Activated CD4-positive, alpha-beta T cell treated with anti-CD3 and anti-CD28 coated beads, Interleukin-2, amount 50 U/mL, for 4 hours (primary cell): Measurements from ENCODE around the gene DDX39A.
"Not testable (repeated sequence)": the region's sequence is repeated elsewhere in the genome, so short reads cannot be mapped to it uniquely, and the experiment has no call there.

Experiments used
- DNase-seq, 2 experiments: peaks; one replicate each; pipeline ENCODE4 v3.0.0-alpha.2; 2020

DDX39A gene

GRCh38 chr19:14383661-14384555 lies 35.2 kb downstream of the DDX39A start:
- DNase-seq: no peak

- DNase-seq: peak; percentile 54 to 55
Observed at GRCh38 chr19:14381689-14382474, 37.3 kb downstream of the DDX39A start.

DNA sequence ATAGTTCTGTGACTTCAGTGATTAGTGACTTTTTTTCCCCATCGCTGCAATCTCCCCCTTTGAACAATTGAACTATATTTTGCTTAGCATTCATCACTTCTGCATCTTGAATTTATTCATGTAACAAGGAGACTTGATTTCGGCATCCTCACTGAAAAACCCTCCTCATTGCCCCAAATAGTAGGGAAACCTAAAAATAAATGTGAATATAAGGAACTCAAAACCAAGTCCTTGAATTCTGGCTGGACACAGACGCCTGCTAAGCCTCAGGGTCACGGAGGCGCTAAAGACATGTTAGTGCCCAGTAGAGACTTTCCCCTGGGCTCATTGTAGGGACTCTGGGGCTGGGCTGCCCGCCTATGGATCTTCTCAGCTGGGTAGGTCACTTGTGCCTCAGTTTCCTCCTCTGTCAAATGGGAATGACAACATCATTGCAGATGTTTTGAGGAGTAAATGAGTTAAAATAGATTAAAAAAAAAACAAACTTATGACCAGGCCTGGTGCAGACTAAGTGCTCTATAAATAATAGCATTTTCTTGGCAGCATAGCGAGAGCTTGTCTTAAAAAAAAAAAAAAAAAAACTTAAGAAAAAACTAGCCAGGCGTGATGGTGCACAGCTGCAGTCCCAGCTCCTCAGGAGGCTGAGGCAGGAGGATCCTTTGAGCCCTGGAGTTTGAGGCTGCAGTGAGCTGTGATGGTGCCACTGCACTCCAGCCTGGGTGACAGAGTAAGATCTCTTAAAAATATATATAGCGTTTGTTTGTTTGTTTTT lies 39.7 kb downstream of the DDX39A start:
- DNase-seq: no peak

DNA sequence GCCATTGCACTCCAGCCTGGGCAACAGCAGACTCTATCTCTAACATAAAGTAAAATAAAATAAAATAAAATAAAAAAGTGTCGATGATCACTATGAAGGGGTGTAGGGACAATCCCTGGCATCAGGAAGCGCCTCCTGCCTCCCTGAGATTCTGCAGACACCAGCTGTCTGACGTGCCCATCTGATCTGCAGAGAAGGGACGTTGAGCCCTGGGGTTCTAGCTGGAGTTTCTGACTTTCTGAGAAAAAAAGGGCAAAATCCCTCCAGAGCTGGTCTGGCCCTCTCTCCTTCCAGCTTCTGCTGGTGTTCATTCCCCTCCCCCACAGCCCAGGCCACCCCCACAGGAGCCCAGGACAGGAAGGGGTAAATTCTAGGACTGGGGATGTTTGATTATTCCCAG lies 40.3 kb downstream of the DDX39A start:
- no peak for DNase-seq

DNA sequence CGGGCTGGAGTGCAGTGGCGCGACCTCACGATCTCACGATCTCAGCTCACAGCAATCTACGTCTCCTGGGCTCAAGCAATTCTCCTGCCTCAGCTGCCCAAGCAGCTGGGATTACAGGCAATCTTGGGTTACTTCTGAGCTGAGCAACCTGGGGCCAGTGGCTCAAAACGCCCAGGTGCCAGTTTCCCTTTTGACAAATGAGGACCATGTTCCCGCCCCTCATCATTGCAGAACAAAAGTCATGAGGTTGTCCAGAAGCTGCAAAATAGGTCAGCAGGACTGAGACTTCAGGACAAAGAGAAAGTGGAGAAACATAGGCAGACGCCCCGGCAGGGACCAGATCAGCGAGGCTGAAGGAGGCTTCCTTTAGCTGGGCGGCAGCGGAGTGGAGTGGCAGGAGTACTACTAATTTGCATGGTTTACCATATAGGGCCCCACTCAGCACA lies 41.2 kb downstream of the DDX39A start:
- DNase-seq: no peak

DNA sequence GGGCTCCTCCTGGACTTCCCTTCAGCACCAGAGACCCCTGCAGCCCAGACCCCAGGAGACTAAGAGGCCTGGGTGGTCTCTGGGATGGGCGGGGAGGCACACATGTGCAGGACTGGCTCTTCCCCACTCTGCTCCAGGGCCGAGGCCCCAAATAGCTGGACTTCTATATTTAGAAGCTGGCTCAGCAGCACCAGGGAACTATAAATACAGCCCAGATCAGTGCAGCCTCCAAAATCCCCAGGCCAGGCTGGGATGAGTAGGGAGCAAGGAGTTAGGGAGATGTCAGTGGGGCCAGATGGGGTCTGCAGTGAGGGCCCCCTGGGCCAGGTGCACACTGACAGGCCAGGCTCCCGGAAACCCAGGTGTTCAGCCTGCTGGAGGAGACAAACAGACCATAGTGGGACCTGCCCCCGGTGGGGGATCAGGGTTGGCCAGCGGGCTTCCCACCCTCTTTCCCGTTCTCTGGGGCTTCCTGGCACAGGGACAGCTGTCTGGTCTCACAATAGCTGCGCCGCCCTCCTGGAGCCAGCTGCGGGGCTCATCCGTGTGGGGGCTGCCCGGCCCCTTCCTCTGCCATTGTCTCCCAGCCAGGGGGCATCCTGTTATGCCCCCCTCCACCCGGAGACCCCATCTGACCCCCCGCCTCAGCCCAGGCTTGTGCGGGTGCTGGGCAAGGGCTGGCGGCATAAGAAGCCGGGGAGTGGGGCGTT lies 43.4 kb downstream of the DDX39A start:
- DNase-seq: no peak

DNA sequence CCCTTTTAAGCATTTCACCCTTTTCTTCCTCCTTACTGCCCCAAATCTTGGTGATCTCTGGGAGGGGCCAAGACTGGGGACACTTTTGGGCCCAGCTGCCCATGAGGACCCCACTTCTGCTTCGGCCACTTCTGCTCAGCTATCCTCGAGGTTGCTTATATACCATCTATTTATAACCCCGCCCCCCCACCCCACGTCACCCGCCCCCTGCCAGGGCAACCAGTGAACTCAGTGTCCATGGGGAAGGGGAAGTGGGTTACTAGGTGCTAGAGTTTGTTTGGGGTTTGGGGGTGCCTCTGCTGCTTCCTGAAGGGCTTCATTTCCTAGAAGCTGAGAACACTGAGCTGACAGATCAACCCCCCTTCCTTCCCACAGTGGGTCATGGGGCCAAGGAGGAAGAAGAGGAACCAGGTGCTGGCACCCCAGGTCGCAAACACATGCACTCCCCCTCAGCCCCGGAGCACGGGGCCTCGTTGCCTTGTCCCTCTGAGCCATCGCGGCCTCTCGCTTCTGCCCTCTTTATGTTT lies 44.0 kb downstream of the DDX39A start:
- peak in 1 of 2 experiments; percentile 46 for DNase-seq

- not testable (repeated sequence) for DNase-seq
Observed at GRCh38 chr19:14374313-14374712, 44.8 kb downstream of the DDX39A start.

DNA sequence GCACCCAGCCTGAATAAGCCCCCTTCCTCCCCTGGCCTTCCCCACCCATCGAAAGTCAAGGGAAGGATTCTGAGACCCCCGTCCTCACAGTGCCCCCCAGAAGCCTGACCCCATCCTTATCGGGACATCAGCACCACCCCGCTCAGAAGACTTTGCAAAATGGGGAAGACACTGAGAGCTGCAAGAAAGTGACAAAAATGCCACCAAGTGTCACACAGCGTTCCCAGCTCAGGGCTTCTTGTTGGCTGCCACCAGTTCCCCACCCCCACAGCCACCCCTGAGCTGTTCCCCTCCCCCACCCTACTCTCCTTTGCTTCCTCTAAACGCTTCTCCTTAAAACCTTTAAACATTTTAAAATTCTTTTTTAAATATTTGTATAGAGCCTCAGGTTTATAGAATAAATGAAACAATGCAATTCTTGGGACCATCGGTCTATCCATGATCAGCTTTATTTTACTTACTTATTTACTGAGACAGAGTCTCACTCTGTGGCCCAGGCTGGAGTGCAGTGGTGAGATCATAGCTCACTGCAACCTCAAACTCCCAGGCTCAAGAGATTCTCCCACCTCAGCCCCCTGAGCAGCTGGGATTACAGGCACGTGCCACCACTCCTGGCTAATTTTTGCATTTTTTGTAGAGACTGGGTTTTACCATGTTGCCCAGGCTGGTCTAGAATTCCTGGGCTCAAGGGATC lies 46.6 kb downstream of the DDX39A start:
- not testable (repeated sequence) for DNase-seq

- DNase-seq: no peak
Observed at GRCh38 chr19:14371301-14371821, 47.8 kb downstream of the DDX39A start.

DNA sequence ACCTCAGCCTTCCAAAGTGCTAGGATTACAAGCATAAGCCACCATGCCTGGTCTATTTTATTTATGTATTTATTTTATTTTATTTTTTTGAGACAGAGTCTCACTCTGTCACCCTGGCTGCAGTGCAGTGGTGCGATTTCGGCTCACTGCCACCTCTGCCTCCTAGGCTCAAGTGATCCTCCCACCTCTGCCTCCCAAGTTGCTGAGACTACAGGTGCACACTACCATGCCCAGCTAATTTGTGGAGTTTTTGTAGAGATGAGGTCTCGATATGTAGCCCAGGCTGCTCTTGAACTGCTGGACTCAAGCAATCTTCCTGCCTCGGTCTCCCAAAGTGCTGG lies 48.2 kb downstream of the DDX39A start:
- DNase-seq: no peak

GRCh38 chr19:14370169-14370939 lies 48.8 kb downstream of the DDX39A start:
- peak; percentile 50 to 56 for DNase-seq

DNA sequence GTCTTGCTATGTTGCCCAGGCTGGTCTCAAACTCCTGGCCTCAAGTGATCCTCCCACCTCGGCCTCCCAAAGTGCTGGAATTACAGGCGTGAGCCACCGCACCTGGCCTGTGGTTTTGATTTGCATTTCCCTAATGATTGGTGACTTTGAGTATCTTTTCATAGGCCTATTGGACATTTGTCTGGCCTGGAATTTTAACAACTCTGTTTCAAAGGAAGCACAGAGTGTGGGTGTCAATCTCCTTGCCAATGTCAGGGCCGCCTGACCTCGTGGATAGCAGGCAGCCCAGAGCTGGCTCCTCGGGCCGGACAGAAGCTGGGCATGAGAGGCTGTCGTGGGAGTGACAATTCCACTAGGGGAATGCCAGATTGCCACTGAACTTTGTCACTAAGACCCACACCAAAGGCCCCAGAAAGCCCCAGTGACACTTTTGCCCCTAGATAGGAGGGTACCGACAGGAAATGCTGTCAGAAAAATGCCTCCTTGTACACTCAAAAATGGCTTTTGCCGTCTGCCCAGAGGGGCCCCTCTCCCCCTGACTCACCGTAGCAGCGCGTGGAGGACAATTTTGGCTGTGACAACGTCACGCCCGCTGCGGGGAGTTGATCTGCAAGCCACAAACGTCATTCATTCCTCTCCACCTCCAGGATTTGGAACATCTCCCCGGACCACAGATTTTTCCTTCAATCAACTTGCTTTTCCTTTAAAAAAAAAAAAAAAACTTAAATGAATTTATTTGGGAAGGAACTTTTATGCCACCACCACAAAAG lies 49.6 kb downstream of the DDX39A start:
- DNase-seq: peak; percentile 86 to 91

GRCh38 chr19:14368011-14368513 lies 51.1 kb downstream of the DDX39A start:
- no peak for DNase-seq

- DNase-seq: no peak
Observed at GRCh38 chr19:14367016-14367415, 52.1 kb downstream of the DDX39A start.

DNA sequence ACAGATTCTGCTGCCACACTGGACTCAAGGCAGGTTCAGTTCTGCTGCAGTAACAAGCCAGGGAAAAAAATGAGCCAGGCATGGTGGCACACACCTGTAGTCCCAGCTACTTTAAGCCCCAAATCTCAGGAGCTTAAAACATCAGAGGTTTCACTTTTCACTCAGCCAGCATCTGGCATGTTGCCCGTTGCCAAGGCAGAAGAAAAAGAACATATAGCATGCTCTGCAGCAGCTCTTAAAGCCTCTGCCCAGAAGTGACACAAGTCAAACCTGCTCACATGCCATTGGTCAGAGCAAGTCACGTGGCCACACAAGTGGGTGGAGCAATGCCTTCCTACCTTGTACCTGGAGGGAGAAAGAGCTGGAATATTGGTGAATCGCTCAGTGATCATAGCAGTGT lies 52.6 kb downstream of the DDX39A start:
- peak; percentile 86 to 88 for DNase-seq

DNA sequence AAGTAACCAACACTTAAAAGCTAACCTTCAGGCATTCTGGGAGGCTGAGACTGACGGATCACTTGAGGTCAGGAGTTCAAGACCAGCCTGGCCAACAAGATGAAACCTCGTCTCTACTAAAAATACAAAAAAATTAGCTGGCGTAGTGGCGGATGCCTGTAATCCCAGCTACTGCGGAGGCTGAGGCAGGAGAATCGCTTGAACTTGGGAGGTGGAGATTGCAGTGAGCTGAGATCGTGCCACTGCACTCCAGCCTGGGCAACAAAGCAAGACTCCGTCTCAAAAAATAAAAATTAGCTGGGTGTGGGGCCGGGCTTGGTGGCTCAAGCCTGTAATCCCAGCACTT lies 55.1 kb downstream of the DDX39A start:
- not testable (repeated sequence) for DNase-seq

GRCh38 chr19:14363183-14364097 lies 55.7 kb downstream of the DDX39A start:
- peak; percentile 35 to 53 for DNase-seq
